Mammary microvascular endothelial cell (primary cell): ENCODE data around the gene CECR2. TPM values are rescaled to one million over a fixed set of nuclear protein-coding genes. Genes with fewer than 3 reads are reported as not detected.

Source experiments
- total RNA-seq: library from RNA; depleted of rRNA; stranded (reverse); fragments of >200 nt; gene quantifications from 2 replicates; pipeline ENCODE4 v1.2.3, GENCODE V29; 2015

The CECR2 gene
- 0.05 and 0.13 TPM in 2 replicates for total RNA-seq

DNA sequence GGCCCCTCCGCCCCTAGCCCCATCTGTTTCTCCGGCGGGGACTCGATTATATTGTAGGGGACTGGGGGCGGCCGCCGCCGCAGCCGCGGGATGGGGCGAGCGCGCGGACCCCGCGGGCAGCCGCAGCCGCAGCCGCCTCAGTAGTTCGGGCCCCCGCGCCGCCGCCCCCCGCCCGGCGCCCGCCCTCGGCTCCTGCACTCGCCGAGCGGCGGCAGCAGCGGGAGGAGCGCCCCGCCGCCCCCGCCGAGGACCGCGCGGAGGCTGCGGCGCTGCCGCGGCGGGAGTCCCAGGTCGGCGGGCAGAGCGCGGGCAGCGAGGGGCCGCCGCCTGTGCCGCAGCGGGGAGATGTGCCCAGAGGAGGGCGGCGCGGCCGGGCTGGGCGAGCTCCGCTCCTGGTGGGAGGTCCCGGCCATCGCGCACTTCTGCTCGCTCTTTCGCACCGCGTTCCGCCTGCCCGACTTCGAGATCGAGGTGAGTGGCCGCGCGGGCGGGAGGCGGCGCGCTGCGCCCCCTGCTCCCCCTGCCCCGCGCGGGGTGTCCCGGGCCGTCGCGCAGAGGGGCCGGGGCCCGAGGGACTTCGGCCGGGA lies at the start of gene CECR2:
Gene CECR2, plus strand, starts transcription at position 22 of the 587 bp plus-strand sequence. Its CDS starts 324 bp downstream, at position 346.

DNA sequence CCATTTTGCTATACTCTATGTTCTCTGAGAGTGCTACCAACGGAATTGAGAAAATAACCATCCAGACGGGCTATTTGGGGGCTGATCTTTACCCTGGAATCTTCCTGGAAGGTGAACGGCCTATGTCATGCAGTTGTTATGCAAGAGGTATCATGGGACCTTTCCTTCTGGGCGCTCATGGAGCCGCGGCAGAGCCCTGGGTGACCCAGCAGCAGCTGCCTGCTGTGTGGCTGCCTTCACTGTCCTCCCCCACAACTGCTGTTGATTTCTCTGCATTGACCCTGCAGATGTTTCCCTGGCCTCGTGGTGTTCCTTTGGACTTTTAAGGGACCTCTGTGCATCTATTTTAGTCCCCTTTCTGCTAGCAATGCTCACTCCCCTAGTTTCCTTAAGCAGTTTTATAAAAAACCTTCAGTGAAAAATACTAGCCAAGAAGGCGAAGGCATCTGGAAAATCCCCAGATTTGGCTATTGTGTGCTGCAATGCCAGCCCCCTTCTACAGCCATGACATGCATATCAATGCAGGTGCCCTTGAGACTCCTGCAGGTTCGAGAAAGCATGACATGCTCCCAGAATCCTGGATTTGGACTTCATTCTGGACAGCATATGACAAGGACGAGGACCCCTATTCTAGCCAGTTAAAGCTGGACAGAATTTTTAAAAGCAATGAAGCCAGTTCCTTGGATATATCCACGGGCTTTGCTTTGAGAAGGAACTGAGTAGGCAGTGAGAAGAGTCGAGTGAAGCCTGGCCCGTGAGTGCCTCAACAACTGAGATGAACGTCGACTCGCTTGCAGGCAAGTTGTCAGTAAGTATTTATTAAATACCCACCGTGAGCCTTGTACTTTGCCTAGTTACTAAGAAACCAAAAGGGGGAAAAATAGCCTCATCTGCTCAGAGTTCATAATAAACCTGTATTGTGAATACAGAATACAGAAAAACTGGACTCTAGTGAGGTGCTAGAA lies 193.9 kb downstream of the CECR2 start, which contains the start of gene SLC25A18:
Gene SLC25A18, plus strand, starts transcription at position 593 of the 965 bp plus-strand sequence. CDS start 16,447 bp downstream, outside the sequence.

Other genes starting within 250 kb of the CECR2 start
- gene TMEM121B, start 248.1 kb upstream of the CECR2 start, total RNA-seq: 0.10 and 0.33 TPM in 2 replicates
- gene HDHD5, start 210.2 kb upstream of the CECR2 start, total RNA-seq: 39.6 and 51.2 TPM in 2 replicates
- gene ADA2, start 150.0 kb upstream of the CECR2 start, total RNA-seq: 15.3 and 15.8 TPM in 2 replicates
- gene SLC25A18, start 194.0 kb downstream of the CECR2 start, total RNA-seq: not detected in 2 replicates